ENCODE data around the gene P2RY4. TPM values are rescaled to one million over a fixed set of nuclear protein-coding genes. Genes with fewer than 3 reads are reported as not detected.
A peak's percentile ranks its signal among the peaks of the same experiment; 100 is the strongest.

P2RY4 gene
- total and polyA plus RNA-seq, 2 of the 13 experiments (the other 11 are each of a cell fraction or from before 2014, with no cell fraction given) = 0.07 to 0.49 TPM

GRCh38 chrX:70289793-70290770 is 30.1 kb upstream of the P2RY4 start, which contains the start of the genes KIF4A and PDZD11:
KIF4A (plus strand) TSS chrX:70290104; CDS start chrX:70290459, 355 bp downstream.
PDZD11 (minus strand) TSS chrX:70289927; CDS start chrX:70289341, 586 bp downstream.
- no peaks in the 10 kb centered on the region; a peak in 1 of 5 replicates for H3K27me3 ChIP-seq (ENCODE audit: control insufficient read depth in 1 of 2, insufficient read depth in 2 of 2, low read length in 2 of 2)
- H2AFZ ChIP-seq (ENCODE audit: low read length) = peak within 1 kb of the TSS; percentile 11
- FAIRE-seq (peak; percentile 97), ATAC-seq (peak; percentile 99), DNase-seq (ENCODE audit: low spot score) (peak; percentile 72)
- BruUV-seq (replicated peaks) = TSS peak; percentile 76
- no peaks in the 10 kb centered on the region for H4K20me1 ChIP-seq (ENCODE audit: insufficient read depth, low read length)
- WGBS (ENCODE audit: low lambda C conversion rate) = 0% methylated on average over 1 of the region's 62 CpGs
- peak within 1 kb of the TSS; percentile 80 for H3K27ac ChIP-seq (ENCODE audit: extremely low read length, insufficient read depth, low read length)
- H3K4me2 ChIP-seq (ENCODE audit: low read depth, low read length) = peak within 1 kb of the TSS; percentile 74
- peak within 1 kb of the TSS; percentile 68 to 83 (median 82) for H3K4me3 ChIP-seq (replicated peaks in 1 of 3; ENCODE audit: insufficient read depth in 1 of 3, low read depth in 2 of 3, low read length in 3 of 3)
- intact Hi-C loops (cut with micrococcal nuclease; ENCODE audit: unreplicated experiment) = loop anchor here (5.0 to 10.0 kb wide), 2 partner anchors 142 to 1015 kb away; no protein-coding TSS in a partner anchor
- H3K36me3 ChIP-seq (replicated peaks in 1 of 2; ENCODE audit: control insufficient read depth in 1 of 2, insufficient read depth in 2 of 2, low read length in 2 of 2) = peaks cover 1 to 7% of the 10 kb centered on the region in 2 experiments; a peak in 3 of 5 replicates
- H3K79me2 ChIP-seq (ENCODE audit: insufficient read depth, low read length) = peaks cover 15% of the 10 kb centered on the region
- peak within 1 kb of the TSS; percentile 77 for H3K9ac ChIP-seq (ENCODE audit: insufficient read depth, low read depth, low read length)
- CTCF ChIA-PET (ENCODE audit: low intra/inter-chr PET ratio, low total read pairs) = interaction anchor here (1.6 kb wide), 1 partner anchor 93 kb away, joined by 3 read pairs; no protein-coding TSS in a partner anchor
- POLR2A ChIA-PET = interaction anchor here (1.0 to 1.1 kb wide), 3 partner anchors 10 to 157 kb away, joined by 3 to 5 read pairs (median 3); partner anchors contain the start of genes IGBP1 and P2RY4
- no peaks in the 10 kb centered on the region for H3K9me3 ChIP-seq (ENCODE audit: low read length)
- H3K4me1 ChIP-seq (ENCODE audit: insufficient read depth, low read length) = peaks cover 23% of the 10 kb centered on the region
- in situ Hi-C loops (cut with HindIII; ENCODE audit: extremely low pct_ligation_motif_present, low pct_unique_long_range_greater_than_20kb) = no loop called here
- TF ChIP-seq CSRNP2 (CRISPR knock-in tag; conservative IDR thresholded peaks at IDR 0.05; ENCODE audit: low read depth) = no peak
- TF ChIP-seq ZNF546 (CRISPR knock-in tag; conservative IDR thresholded peaks at IDR 0.05) = no peak
- peak; percentile 35; the same call in 1 of the 2 replicates for TF ChIP-seq SPEN (CRISPR knock-in tag; IDR thresholded peaks at IDR 0.05; ENCODE audit: low read depth)
- no peak for TF ChIP-seq ZBTB46 (CRISPR knock-in tag; IDR thresholded peaks at IDR 0.05; ENCODE audit: borderline replicate concordance)
- peak; percentile 56; the same call in 1 of the 2 replicates for TF ChIP-seq ZFX (CRISPR knock-in tag; IDR thresholded peaks at IDR 0.05; ENCODE audit: low read depth)
- no peak for TF ChIP-seq ZNF878 (CRISPR knock-in tag; IDR thresholded peaks at IDR 0.05)
- TF ChIP-seq SALL1 (CRISPR knock-in tag; IDR thresholded peaks at IDR 0.05) = no peak; the same call in none of the 2 replicates
- no peak for TF ChIP-seq ZNF33B (CRISPR knock-in tag; IDR thresholded peaks at IDR 0.05)
- no peak for TF ChIP-seq ZNF703 (CRISPR knock-in tag; IDR thresholded peaks at IDR 0.05; ENCODE audit: borderline replicate concordance)
- no peak for TF ChIP-seq KDM1A (CRISPR knock-in tag; IDR thresholded peaks at IDR 0.05)
- TF ChIP-seq E2F1 (CRISPR knock-in tag; IDR thresholded peaks at IDR 0.05) = peak; percentile 86
- TF ChIP-seq LBX2 (CRISPR knock-in tag; IDR thresholded peaks at IDR 0.05; ENCODE audit: borderline replicate concordance) = no peak
- TF ChIP-seq RFX5 (IDR thresholded peaks at IDR 0.05; ENCODE audit: low read depth, low read length) = no peak
- TF ChIP-seq ZNF138 (CRISPR knock-in tag; IDR thresholded peaks at IDR 0.05; ENCODE audit: low read depth) = no peak
- TF ChIP-seq MIER2 (CRISPR knock-in tag; IDR thresholded peaks at IDR 0.05) = no peak
- no peak for TF ChIP-seq ETV6 (CRISPR knock-in tag; conservative IDR thresholded peaks at IDR 0.05)
- TF ChIP-seq SRF (IDR thresholded peaks at IDR 0.05; ENCODE audit: low read depth, low read length) = no peak
- TF ChIP-seq DRAP1 (CRISPR knock-in tag; IDR thresholded peaks at IDR 0.05) = peak; percentile 40; the same call in 1 of the 2 replicates

All from HepG2 (cell line).